ENCODE data around the gene HHAT. TPM values are rescaled to one million over a fixed set of nuclear protein-coding genes. Genes with fewer than 3 reads are reported as not detected.

Gene HHAT
- polyA plus RNA-seq, 3 donors: 1.1 to 1.6 (median 1.5) TPM

DNA sequence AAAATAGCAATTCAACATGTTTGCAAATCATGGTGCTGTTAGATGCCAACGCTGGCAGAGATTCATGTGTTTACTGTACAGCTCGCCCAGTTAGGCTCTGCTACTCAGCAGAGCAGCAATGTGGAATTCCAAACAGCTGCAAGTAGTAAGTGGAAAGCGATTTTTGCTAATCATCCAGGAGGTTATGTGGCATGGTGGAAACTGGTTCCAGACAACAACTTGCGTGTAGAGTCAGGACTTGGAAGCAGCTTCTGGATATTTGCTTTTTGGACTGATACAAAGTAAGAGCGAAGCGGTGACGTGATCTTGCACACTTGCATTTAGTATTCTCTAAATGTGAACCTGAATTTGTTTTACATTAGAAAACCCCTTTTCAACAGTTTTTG is 27.1 kb upstream of the HHAT start:
- Mint-ChIP-seq H3K4me3 (no peak overlapping the region), H3K27me3 (ENCODE audit: low read depth in 3 of 3) (peaks cover 6 to 8% (median 7%) of the 10 kb centered on the region in 3 donors), H3K9me3 (peaks cover 0 to 2% (median 0%) of the 10 kb centered on the region in 7 donors), H3K27ac (no peak overlapping the region), H3K4me1 (no peaks in the 10 kb centered on the region), H3K36me3 (no peaks in the 10 kb centered on the region)
- Histone ChIP-seq H3K4me1 (ENCODE audit: control insufficient read depth in 1 of 2, insufficient read depth in 2 of 2, low read length in 2 of 2) (no peaks in the 10 kb centered on the region), H3K4me2 (replicated peaks; ENCODE audit: extremely low read depth, low read length, poor library complexity, severe bottlenecking) (no peak overlapping the region), H3K79me2 (ENCODE audit: insufficient read depth, low read length) (no peaks in the 10 kb centered on the region), H2AFZ (ENCODE audit: insufficient read depth, low read depth, low read length, poor library complexity, severe bottlenecking) (no peak overlapping the region), H3K9ac (ENCODE audit: insufficient read depth, low read length, poor library complexity, severe bottlenecking) (no peak overlapping the region), H4K20me1 (ENCODE audit: insufficient read depth, low read length) (no peaks in the 10 kb centered on the region), H3K4me3 (replicated peaks in 1 of 3; ENCODE audit: low read depth in 2 of 3, low read length in 3 of 3) (no peak overlapping the region), H3K36me3 (replicated peaks in 1 of 2; ENCODE audit: control insufficient read depth in 1 of 2, insufficient read depth in 2 of 2, low read length in 2 of 2) (no peaks in the 10 kb centered on the region), H3K27me3 (ENCODE audit: control insufficient read depth in 2 of 2, insufficient read depth in 2 of 2, low read length in 2 of 2) (no peaks in the 10 kb centered on the region), H3K9me3 (replicated peaks in 1 of 2; ENCODE audit: control insufficient read depth in 1 of 2, insufficient read depth in 1 of 2, low read length in 2 of 2) (no peaks in the 10 kb centered on the region), H3K27ac (ENCODE audit: low read depth in 1 of 2, low read length in 2 of 2) (no peak overlapping the region)
- no peak for DNase-seq
- WGBS (ENCODE audit: insufficient coverage): 100% methylated on average over 5 of the region's 7 CpGs
- no peak for TF ChIP-seq CTCF (IDR thresholded peaks at IDR 0.05)
- intact Hi-C loops (cut with micrococcal nuclease): no loop called here

- no peak overlapping the region for H3K4me2 ChIP-seq (replicated peaks; ENCODE audit: extremely low read depth, low read length, poor library complexity, severe bottlenecking)
- no peak for DNase-seq
- no peak overlapping the region for H3K9ac ChIP-seq (ENCODE audit: insufficient read depth, low read length, poor library complexity, severe bottlenecking)
- no peak overlapping the region for H3K27ac Mint-ChIP-seq
- no peaks in the 10 kb centered on the region for H3K4me1 ChIP-seq (ENCODE audit: control insufficient read depth in 1 of 2, insufficient read depth in 2 of 2, low read length in 2 of 2)
- no peaks in the 10 kb centered on the region for H3K36me3 ChIP-seq (replicated peaks in 1 of 2; ENCODE audit: control insufficient read depth in 1 of 2, insufficient read depth in 2 of 2, low read length in 2 of 2)
- no peaks in the 10 kb centered on the region for H3K36me3 Mint-ChIP-seq
- H3K9me3 ChIP-seq (replicated peaks in 1 of 2; ENCODE audit: control insufficient read depth in 1 of 2, insufficient read depth in 1 of 2, low read length in 2 of 2): no peaks in the 10 kb centered on the region
- peaks cover 0 to 2% (median 0%) of the 10 kb centered on the region in 7 donors for H3K9me3 Mint-ChIP-seq
- no peaks in the 10 kb centered on the region for H3K4me1 Mint-ChIP-seq
- WGBS (ENCODE audit: insufficient coverage): 92% methylated on average over 9 of the region's 10 CpGs
- peaks cover 4 to 8% (median 7%) of the 10 kb centered on the region in 3 donors for H3K27me3 Mint-ChIP-seq (ENCODE audit: low read depth in 3 of 3)
- no peak overlapping the region for H3K27ac ChIP-seq (ENCODE audit: low read depth in 1 of 2, low read length in 2 of 2)
- H3K79me2 ChIP-seq (ENCODE audit: insufficient read depth, low read length): no peaks in the 10 kb centered on the region
- intact Hi-C loops (cut with micrococcal nuclease): no loop called here
- no peaks in the 10 kb centered on the region for H4K20me1 ChIP-seq (ENCODE audit: insufficient read depth, low read length)
- no peak overlapping the region for H3K4me3 ChIP-seq (replicated peaks in 1 of 3; ENCODE audit: low read depth in 2 of 3, low read length in 3 of 3)
- TF ChIP-seq CTCF (IDR thresholded peaks at IDR 0.05): no peak
- H2AFZ ChIP-seq (ENCODE audit: insufficient read depth, low read depth, low read length, poor library complexity, severe bottlenecking): no peak overlapping the region
- H3K27me3 ChIP-seq (ENCODE audit: control insufficient read depth in 2 of 2, insufficient read depth in 2 of 2, low read length in 2 of 2): no peaks in the 10 kb centered on the region
- no peak overlapping the region for H3K4me3 Mint-ChIP-seq
Measured at GRCh38 chr1:210302501-210302900, 26.2 kb upstream of the HHAT start.
